GM21423 (cell line): Measurements from ENCODE around the gene TMEM89.
A peak's percentile ranks its signal among the peaks of the same experiment; 100 is the strongest.

Source experiments
- ATAC-seq: cut with Tn5 transposase; IDR thresholded peaks from one replicate; pipeline ENCODE4 v1.9.1; 2021; ENCODE audit warnings: mild to moderate bottlenecking, moderate library complexity; ENCODE audit not compliant: unreplicated experiment

TMEM89 gene

DNA sequence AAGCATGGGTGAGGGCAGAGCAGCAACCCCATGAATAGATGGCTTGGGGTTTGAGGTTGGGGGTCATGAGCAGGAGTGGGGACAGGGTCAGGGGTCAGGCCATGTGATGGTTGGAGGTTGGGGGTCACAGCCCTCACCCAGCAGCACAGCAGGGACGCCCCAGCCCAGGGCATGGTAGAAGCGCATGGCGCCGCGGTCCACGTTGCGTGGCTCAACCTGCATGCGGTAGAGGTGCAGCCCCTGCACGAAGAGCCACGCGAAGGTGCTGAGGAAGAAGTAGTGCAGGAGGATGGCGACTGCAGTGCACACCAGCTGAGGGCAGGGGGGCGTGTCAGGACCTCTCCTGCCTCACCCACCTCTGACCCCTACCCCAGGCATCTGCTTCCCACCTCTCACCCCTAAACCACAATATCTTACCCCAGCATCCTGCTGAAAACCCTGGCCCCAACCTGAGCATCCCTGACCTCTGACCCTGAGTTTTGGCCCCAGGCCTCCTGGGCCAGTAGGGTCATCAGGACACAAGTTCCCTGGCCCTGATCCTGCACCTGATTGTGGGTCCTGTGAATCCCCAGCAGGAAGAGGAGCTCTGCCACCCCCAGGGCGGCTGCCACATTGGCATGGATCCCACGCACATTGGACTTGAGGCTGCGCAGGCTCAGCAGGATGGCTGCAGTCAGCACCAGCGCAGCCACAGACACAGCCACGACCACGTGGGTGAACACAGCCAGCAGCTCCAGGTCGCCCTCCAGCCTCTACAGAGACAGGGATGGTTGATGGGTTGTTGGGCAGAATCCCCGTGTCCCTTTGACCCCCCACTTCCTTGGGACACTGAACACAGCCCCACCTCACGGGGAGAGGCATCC, 23.6 kb upstream of the TMEM89 start:
- ATAC-seq: no peak

DNA sequence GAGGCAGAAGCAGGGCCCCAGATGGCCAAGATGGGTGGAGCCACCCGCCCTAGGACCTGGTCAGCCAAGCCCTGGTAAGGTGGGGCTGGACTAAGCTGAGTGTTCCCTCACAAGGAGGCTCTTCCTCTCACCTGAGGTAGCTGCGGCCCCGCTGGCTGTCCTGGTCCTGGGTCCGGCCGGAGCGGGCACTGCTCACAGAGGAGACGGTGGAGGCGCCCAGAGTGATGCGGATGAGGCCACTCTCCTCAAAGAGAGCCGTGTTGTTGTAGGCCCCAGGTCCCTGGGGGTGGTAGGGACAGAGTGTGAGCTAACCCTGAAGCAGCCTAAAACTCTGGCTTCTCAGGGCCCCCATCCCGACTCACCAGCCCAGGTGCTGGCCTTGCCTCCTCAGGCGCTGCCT, 21.0 kb upstream of the TMEM89 start:
- ATAC-seq: no peak

GRCh38 chr3:48641396-48641795, 19.8 kb upstream of the TMEM89 start:
- ATAC-seq: no peak

GRCh38 chr3:48639944-48640606, 18.5 kb upstream of the TMEM89 start:
- no peak for ATAC-seq

DNA sequence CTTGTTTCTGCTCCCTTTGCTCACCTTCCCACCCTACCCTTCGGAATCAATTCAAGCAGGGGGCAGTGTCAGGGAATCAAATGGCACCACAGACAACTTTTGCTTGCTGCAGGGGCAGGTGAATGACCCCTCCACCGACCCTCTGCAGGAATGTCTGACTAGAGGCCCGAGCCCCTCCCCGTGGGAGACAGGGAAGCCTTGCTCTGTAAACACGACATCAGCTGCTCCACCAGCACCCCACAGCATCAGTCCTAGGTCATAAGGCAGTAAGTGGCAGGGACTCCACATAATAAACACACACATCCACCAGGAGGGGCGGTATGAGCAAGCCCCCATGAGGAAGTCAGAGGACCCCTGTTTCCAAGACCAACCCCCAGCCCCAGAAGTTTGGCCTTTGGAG, 15.7 kb upstream of the TMEM89 start:
- no peak for ATAC-seq

DNA sequence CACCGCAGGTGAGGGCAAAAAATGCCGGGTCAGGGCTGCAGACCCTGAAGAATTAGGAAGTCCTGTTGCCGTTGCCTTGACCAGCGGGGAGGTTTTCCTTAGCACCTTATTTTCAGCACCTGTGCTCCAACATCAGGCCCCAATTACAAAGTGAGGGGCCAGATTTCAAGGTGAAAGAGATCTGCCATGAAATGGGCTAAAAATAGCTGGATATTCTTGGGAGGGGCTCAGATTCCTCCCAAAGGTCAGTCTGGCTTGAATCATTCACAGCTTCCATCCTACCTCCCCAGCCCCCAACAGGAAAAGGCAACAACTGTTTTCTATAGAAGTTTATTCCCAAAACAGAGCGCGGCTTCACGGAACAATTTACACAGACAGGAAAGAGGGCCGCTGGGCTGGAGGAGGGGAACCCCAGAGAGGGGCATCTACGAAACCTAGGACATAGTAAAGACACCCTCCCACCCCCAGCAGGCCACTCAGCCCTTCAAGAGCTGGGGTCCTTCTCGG, 14.6 kb upstream of the TMEM89 start:
- ATAC-seq: no peak

GRCh38 chr3:48635222-48636021, 13.9 kb upstream of the TMEM89 start, which contains the start of gene SLC26A6:
Gene SLC26A6 (minus strand): TSS chr3:48635461. CDS start chr3:48635393, 68 bp downstream.
- ATAC-seq: peak; percentile 88

DNA sequence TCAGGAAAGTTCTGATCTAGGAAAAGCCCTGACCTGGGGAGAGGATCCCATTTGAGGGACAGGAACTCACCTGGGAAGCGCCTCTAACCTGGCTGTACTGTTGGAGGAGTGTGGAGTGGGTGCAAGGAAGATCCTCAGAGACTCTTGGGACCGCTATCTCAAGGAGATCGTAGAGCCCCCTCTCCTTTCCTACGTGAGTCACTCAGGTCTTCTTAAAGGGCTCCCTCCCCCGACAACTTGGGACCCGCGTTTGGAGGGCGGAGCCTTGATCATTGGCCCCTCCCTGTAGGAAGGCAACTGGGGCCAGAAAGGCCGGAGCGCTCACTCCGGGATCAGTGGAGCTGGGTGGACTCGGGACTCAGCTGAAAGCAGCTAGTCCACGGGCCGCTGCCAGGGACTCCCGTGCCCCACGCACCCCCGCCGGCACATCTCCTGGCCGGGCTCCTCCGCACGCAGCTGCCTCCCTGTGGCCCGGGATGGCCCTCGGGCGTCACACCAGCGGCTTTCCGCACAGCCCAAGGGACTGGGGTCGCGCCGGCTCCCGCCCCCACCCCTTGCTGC, 13.2 kb upstream of the TMEM89 start:
- ATAC-seq: peak; percentile 8

GRCh38 chr3:48633743-48634142, 12.2 kb upstream of the TMEM89 start:
- ATAC-seq: no peak

DNA sequence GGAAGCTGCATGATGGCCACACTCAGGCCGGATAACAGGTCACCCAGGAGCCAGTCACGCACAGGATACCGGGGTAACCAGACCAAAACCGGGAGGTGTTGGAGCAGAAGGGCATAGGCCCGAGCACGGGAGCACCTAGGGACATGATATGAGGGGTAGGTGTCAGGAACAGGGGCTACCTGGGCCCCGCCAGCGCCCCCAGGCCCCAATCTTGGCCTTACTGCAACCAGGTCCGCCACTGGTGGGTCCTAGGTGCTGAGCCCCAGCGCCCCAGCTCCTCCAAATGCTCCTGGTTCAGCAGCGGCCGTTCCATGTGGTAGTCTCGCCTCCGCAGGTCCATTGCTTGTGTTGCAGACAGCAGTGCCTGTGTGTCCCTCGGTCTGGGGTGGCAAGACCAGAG, 11.7 kb upstream of the TMEM89 start:
- no peak for ATAC-seq

GRCh38 chr3:48631516-48632448, 10.2 kb upstream of the TMEM89 start:
- no peak for ATAC-seq

DNA sequence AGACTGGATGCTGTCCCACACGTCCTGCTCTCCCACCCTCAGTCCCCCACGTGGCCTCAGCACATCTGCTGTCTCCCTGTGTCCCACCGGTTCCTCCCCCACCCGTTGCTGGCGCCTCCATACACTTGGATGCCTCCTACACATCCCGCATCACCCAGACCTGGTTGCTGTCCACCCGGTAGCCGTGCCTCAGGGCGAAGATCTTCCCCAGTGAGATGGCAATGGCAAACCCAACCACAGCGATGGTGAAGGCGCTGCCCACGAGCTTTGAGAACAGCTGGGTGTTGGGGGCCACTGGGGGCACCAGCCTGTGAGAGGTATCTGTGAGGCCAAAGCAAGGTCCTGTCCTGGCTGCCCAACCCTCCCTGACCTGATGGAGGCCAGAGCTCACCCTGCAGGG, 9.3 kb upstream of the TMEM89 start:
- ATAC-seq: no peak

DNA sequence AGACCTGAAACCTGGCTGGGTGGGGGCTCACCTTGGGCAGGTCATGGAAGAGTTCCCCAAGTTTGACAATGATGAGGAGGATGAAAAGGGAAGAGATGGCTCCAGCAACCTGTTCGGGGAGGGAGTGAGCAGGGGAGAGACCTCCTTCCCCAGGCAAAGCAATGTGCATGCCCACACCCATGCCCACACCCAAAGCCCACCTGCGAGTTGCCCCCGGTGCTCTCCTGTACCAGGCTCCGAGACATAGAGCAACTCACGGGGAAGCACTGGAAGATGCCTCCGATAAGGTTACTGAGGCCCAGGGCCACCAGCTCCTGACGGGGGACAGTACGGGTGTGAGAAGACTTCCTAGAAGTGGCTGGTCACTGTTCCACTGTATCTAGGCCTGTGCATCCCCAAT, 8.8 kb upstream of the TMEM89 start:
- no peak for ATAC-seq

- ATAC-seq: no peak
These were observed 8.3 kb upstream of the TMEM89 start for GRCh38 chr3:48629894-48630293.

GRCh38 chr3:48628277-48629017, 6.9 kb upstream of the TMEM89 start:
- ATAC-seq: no peak

GRCh38 chr3:48625600-48625999, 4.0 kb upstream of the TMEM89 start:
- ATAC-seq: no peak

DNA sequence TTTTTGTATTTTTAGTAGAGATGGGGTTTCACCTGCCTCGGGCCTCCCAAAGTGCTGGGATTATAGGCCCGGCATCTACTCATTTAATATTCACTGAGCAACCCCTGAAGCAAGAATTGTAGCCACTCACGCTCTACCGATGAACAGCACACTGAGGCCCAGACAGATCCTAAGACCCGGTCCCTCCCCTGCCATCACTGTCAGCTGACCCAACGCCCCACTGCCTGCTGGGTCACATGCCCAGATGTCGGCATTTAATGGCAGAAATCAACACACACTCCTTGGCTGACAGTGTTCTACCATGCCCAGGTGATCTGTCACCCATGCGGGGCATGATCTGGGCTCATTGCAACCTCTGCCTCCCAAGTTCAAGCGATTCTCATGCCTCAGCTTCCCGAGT, 3.2 kb upstream of the TMEM89 start:
- ATAC-seq: no peak

GRCh38 chr3:48623851-48624547, 2.4 kb upstream of the TMEM89 start:
- no peak for ATAC-seq
